Psoas muscle (tissue), 8 donors: ENCODE measurements around the gene FAM222B. TPM values are rescaled to one million over a fixed set of nuclear protein-coding genes. Genes with fewer than 3 reads are reported as not detected.

Source experiments
- ATAC-seq, 4 donors: fragments of 200-7000 bp; cut with Tn5 transposase; one replicate each; pipeline ENCODE4 v1.9.1; 2020; ENCODE audit warnings: moderate library complexity in 3 of 4, mild to moderate bottlenecking in 2 of 4
- DNase-seq, 2 donors: peaks; one replicate each; pipeline ENCODE4 v3.0.0-alpha.2; 2020
- H3K27ac ChIP-seq: fragments of 200-600 bp; one replicate; pipeline ENCODE4 v1.8.0; 2022
- H3K27me3 ChIP-seq, 3 donors: fragments of 200-600 bp in 1 of 3; one replicate each; pipeline versions ENCODE4 v1.6.1 to v1.8.0; 2013 to 2022; ENCODE audit warnings: low read length in 2 of 3, mild to moderate bottlenecking in 2 of 3, moderate library complexity in 1 of 3; ENCODE audit not compliant: insufficient read depth in 3 of 3
- H3K36me3 ChIP-seq, 2 donors: fragments of 200-600 bp in 1 of 2; one replicate each; pipeline versions ENCODE4 v1.6.1 to v1.8.0; 2013 to 2022; ENCODE audit warnings: low read depth in 1 of 2, mild to moderate bottlenecking in 1 of 2, moderate library complexity in 1 of 2; ENCODE audit not compliant: insufficient read depth in 1 of 2
- H3K4me1 ChIP-seq: fragments of 200-600 bp; one replicate; pipeline ENCODE4 v1.8.0; 2022
- H3K4me3 ChIP-seq: fragments of 200-600 bp; one replicate; pipeline ENCODE4 v1.8.0; 2022; ENCODE audit warnings: mild to moderate bottlenecking
- H3K9me3 ChIP-seq: fragments of 200-600 bp; one replicate; pipeline ENCODE4 v1.8.0; 2022
- WGBS, 3 donors: extraction: QIAGEN DNeasy Blood & Tissue Kit; methylation state at CpG; one replicate each; pipeline versions ENCODE4 v1.1.6 to v1.1.7; 2013; 5-methylcytosine and 5-hydroxymethylcytosine counted together
- intact Hi-C, 2 donors: fragments of 100-400 bp; cut with DNase I; formaldehyde crosslinking; loops; one replicate each; pipeline versions ENCODE4 v1.11.0 to v1.14.2; 2022
- polyA plus RNA-seq, 3 donors: library from polyadenylated mRNA; stranded (reverse); fragments of 200-250 nt; gene quantifications; one replicate each; pipeline ENCODE4 v1.2.3, GENCODE V29; 2013
- total RNA-seq, 4 donors: library from RNA; stranded (reverse); fragmentation: NEBNext Ultra II Directional in 2 of 4; extraction: Animal tissue kit (Norgen Biotek cat#: 25700) in 2 of 4; gene quantifications; one replicate each; pipeline versions ENCODE4 v1.2.1 to v1.2.4, GENCODE V29; 2021 to 2023
- TF ChIP-seq, protein P1 (sequence below): fragments of 200-600 bp; IDR thresholded peaks from one replicate; pipeline ENCODE4 v1.8.0; 2022; ENCODE audit warnings: antibody characterized with exemption
- donor health status: healthy with polysubstance abuse.
- donor health status: DM: no; HTN: no; CAD: no; lungs with moderate emphysema.
- donor health status: Bipolar disorder and iron deficiency.
- donor health status: healthy.
- donor health status: DM: yes; HTN: yes; CAD: no.
- donor health status: DM: no; HTN: no; CAD: no.
- donor health status: DM: no; HTN: no; CAD: no.
- donor health status: DM: yes; HTN: yes; CAD: no.

The FAM222B gene
- total and polyA plus RNA-seq, 7 donors = 22.4 to 66.2 (median 32.2) TPM

DNA sequence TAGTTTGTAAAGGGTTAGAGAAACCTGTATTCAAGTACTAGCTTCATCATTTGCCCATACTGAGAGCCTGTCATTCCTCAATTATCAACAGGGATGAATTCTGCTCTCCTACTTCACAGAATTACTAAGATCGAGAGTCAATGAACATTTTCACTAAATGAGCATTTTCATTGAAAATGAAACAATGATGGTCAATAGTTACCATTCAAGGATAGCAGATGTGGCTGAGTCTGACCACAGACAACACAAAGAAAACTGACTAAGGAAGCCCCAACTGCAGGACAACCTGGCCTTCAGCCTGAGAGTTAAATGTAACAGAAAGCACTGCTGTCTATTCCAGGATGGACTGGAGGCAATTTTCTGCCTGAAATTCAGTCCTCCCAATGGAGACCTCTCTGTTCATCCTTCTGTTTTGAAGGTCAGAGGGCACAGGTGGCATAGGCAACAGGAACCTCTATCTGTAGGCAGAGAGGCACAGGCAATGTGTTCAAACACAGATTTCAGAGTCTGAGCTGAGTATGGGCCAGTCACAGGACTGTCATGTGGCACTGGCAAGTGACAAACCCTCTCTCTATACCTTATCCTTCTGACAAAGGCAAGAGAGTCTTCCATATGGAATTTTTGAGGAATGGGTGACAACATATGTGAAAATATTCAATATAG is 79.3 kb downstream of the FAM222B start:
- 92 to 97% (median 93%) methylated on average over 1 of the region's 1 CpG for WGBS, 3 donors
- Histone ChIP-seq H3K9me3 (no peaks in the 10 kb centered on the region), H3K27ac (no peak overlapping the region), H3K4me1 (peaks cover 13% of the 10 kb centered on the region), H3K27me3 (no peaks in the 10 kb centered on the region), H3K4me3 (no peak overlapping the region), H3K36me3 (peaks cover 4 to 41% of the 10 kb centered on the region in 2 donors)
- DNase-seq = no peak
- intact Hi-C loops = loop anchor here (2.0 to 10.0 kb wide), 5 partner anchors 44 to 134 kb away; partner anchors contain the start of genes FAM222B (in 2 of the 2) and FLOT2 (in 2 of the 2)
- TF ChIP-seq, protein P1, sequence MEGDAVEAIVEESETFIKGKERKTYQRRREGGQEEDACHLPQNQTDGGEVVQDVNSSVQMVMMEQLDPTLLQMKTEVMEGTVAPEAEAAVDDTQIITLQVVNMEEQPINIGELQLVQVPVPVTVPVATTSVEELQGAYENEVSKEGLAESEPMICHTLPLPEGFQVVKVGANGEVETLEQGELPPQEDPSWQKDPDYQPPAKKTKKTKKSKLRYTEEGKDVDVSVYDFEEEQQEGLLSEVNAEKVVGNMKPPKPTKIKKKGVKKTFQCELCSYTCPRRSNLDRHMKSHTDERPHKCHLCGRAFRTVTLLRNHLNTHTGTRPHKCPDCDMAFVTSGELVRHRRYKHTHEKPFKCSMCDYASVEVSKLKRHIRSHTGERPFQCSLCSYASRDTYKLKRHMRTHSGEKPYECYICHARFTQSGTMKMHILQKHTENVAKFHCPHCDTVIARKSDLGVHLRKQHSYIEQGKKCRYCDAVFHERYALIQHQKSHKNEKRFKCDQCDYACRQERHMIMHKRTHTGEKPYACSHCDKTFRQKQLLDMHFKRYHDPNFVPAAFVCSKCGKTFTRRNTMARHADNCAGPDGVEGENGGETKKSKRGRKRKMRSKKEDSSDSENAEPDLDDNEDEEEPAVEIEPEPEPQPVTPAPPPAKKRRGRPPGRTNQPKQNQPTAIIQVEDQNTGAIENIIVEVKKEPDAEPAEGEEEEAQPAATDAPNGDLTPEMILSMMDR = no peak
- peak; percentile 2 to 29 (median 27) for ATAC-seq

DNA sequence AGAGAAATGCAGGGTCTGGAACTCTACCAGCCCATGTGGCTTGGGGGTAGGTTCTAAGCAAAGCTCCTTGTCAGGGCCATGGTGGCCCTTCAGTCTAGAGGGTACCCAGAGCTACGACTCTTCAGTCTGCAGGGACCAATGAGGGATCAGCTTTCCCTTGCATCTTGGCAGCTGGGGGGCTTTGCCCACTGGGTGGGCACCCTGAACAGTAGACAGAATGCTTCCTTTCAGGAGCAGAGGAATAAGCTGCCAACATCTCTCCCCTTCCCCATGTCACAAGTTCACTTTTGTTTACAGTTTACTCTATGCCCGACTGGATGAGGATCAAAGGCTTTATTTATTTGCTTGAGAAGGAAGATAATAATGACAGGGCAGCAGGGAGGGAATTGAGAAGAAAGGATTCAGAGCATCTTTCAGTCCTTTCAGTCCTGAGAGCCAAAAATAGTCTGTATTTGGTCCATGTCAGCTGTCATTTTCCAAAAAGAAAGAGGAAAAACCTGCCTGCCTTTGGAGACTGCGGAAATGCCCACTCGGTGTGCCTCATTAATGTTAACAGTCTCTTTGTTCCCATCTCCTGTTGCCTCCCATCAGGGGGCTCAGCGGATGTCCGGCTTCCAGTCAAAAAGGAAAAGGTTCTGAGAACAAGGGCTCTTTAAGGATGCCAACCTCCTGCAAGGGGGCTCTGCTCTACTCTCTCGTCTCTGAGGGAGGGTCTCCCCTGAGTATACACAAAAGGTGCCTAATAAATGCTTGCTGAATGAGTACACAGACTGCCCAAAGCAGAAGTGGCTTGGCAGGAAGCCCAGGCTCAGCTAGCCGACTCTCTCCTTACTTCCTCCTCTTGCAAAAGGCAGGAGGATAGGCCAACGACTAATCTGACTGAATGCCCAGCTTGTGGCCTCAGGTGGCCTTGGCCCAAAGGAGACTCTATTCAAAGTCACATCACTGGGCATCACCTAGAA is 81.7 kb downstream of the FAM222B start:
- no peak overlapping the region for H3K4me3 ChIP-seq
- H3K4me1 ChIP-seq = peaks cover 13% of the 10 kb centered on the region
- H3K36me3 ChIP-seq = peaks cover 0 to 46% of the 10 kb centered on the region in 2 donors
- peak overlapping the region; percentile 20 for H3K27ac ChIP-seq
- DNase-seq (peak; percentile 77 to 89), ATAC-seq (peak; percentile 71 to 84 (median 80))
- H3K9me3 ChIP-seq = no peaks in the 10 kb centered on the region
- 38 to 42% (median 41%) methylated on average over 9 of the region's 9 CpGs for WGBS, 3 donors
- TF ChIP-seq, protein P1 = no peak
- no peaks in the 10 kb centered on the region for H3K27me3 ChIP-seq
- intact Hi-C loops = loop anchor here (5.0 to 10.0 kb wide), 4 partner anchors 46 to 136 kb away; partner anchors contain the start of genes FLOT2 (in 2 of the 2) and FAM222B (in 1 of the 2)

DNA sequence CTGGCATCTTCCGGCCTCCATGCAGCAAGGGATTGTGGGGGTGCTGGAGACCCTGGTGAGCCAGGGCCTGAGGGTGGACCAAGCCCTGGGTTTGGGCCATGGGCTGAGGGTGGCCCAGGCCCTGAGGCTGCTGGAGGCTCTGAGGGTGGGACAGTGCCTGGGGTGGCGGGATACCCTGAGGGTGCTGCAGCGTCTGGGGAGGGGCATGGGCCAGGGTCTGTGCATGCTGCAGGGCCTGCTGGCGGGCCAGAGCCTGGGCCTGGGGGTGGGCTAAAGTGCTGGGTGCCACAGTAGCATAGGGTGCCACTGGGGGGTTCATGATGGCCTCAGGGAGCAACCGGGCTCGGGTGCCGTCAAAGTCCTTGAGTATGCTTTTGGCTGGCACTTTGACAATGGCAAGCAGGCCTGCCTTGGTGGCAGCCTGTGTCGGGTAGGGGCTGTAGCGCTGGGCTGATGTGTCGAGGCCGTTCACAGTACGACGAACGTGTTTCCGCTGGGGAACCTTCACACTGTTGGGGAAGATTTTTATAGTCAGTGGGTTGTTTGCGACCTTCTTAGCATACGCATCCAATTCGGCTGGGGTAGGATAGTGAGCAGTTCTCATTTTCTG is 83.2 kb downstream of the FAM222B start:
- Histone ChIP-seq H3K9me3 (no peaks in the 10 kb centered on the region), H3K36me3 (peaks cover 0 to 34% of the 10 kb centered on the region in 2 donors), H3K4me3 (no peak overlapping the region), H3K4me1 (peaks cover 13% of the 10 kb centered on the region), H3K27me3 (no peaks in the 10 kb centered on the region), H3K27ac (no peak overlapping the region)
- WGBS, 3 donors = 91 to 95% (median 91%) methylated on average over 18 of the region's 18 CpGs
- TF ChIP-seq, protein P1 = no peak
- intact Hi-C loops = no loop called here
- DNase-seq (peak in 1 of 2 donors; percentile 54), ATAC-seq (no peak)

DNA sequence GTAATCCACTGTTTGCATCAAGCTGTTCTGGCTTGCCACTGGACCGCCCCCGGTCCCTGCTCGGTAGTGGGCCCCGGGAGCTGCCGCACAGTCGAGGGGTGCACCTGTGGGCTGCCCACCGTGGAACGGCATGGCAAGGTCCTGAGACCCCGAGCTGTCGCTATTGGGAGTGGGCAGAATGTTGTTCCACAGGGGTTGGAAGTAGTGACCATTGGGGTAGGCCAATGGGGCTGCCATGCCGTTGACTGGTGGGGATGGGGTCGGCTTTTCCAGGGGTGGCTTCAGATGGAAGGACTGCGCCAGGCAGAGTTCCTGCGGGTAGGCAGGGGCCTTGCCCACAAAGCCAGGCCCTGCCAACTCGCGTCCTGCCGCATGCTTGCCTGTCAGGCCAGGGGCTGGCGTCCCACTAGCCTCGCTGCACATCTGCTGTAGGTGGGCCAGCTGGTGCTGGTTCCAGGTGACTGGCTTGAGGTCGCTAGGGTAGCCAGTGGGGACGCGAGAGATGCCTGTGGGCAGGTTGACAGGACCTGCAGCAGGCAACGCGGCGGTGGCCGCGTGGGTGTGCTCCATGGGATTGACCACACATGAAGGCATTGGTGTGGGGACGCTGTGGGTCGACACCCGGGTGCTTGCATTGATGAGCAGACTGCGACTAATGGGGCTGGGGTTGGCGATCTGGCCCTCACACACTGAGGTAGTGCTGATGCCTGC is 84.0 kb downstream of the FAM222B start:
- Histone ChIP-seq H3K36me3 (peaks cover 0 to 33% of the 10 kb centered on the region in 2 donors), H3K27me3 (no peaks in the 10 kb centered on the region), H3K4me3 (no peak overlapping the region), H3K4me1 (peaks cover 13% of the 10 kb centered on the region), H3K9me3 (no peaks in the 10 kb centered on the region), H3K27ac (no peak overlapping the region)
- WGBS, 3 donors = 93 to 98% (median 94%) methylated on average over 32 of the region's 32 CpGs
- intact Hi-C loops = no loop called here
- peak in 1 of 2 donors; percentile 51 for DNase-seq
- ATAC-seq = no peak
- TF ChIP-seq, protein P1 = no peak
